Measurements from ENCODE around the gene ARHGEF4.

ARHGEF4 gene

GRCh38 chr2:130841741-130842365 lies 5.1 kb downstream of the ARHGEF4 start:
- Histone ChIP-seq H3K4ac (ENCODE audit: low read depth, low read length) (no peak overlapping the region), H3K27me3 (ENCODE audit: insufficient read depth, low read length) (peaks cover 13% of the 10 kb centered on the region), H2AK5ac (ENCODE audit: low read length) (no peak overlapping the region), H4K8ac (ENCODE audit: low read depth, low read length) (no peak overlapping the region), H3K27ac (ENCODE audit: low read depth, low read length) (no peak overlapping the region), H3K9me3 (ENCODE audit: insufficient read depth, low read depth, low read length) (peaks cover 5% of the 10 kb centered on the region), H3K9ac (ENCODE audit: low read length) (no peak overlapping the region), H3K4me2 (ENCODE audit: low read length) (no peak overlapping the region), H2BK5ac (ENCODE audit: low read depth, low read length, poor library complexity) (no peak overlapping the region), H2BK120ac (ENCODE audit: insufficient read depth, low read length, poor library complexity) (no peak overlapping the region), H2BK12ac (ENCODE audit: low read length) (no peak overlapping the region), H3K79me1 (ENCODE audit: low read length) (peaks cover 1% of the 10 kb centered on the region), H4K91ac (ENCODE audit: low read depth, low read length) (no peak overlapping the region), H2AFZ (ENCODE audit: insufficient read depth, low read length, poor library complexity) (no peak overlapping the region), H3K18ac (ENCODE audit: low read length) (no peak overlapping the region), H3K36me3 (ENCODE audit: control insufficient read depth in 1 of 2, insufficient read depth in 2 of 2, low read length in 2 of 2) (no peaks in the 10 kb centered on the region), H3K14ac (ENCODE audit: low read length) (no peak overlapping the region), H3K4me3 (ENCODE audit: low read depth, low read length) (no peak overlapping the region), H4K12ac (ENCODE audit: low read depth, low read length) (no peak overlapping the region), H3K79me2 (ENCODE audit: control insufficient read depth, insufficient read depth, low read length, poor library complexity) (peaks cover 1% of the 10 kb centered on the region), H3K4me1 (ENCODE audit: control insufficient read depth in 1 of 2, insufficient read depth in 2 of 2, low read length in 2 of 2) (peaks cover 4 to 6% of the 10 kb centered on the region in 2 experiments), H3K23ac (ENCODE audit: low read length) (no peak overlapping the region)
- no CpG with 5 or more reads among the region's 6 CpGs for WGBS (ENCODE audit: extremely low coverage, insufficient coverage, insufficient read length)
- no peak for DNase-seq

- Histone ChIP-seq H3K14ac (ENCODE audit: low read length) (no peak overlapping the region), H2BK12ac (ENCODE audit: low read length) (no peak overlapping the region), H3K36me3 (ENCODE audit: control insufficient read depth in 1 of 2, insufficient read depth in 2 of 2, low read length in 2 of 2) (no peaks in the 10 kb centered on the region), H3K9ac (ENCODE audit: low read length) (no peak overlapping the region), H2AFZ (ENCODE audit: insufficient read depth, low read length, poor library complexity) (no peak overlapping the region), H3K27ac (ENCODE audit: low read depth, low read length) (no peak overlapping the region), H2BK5ac (ENCODE audit: low read depth, low read length, poor library complexity) (no peak overlapping the region), H3K4me1 (ENCODE audit: control insufficient read depth in 1 of 2, insufficient read depth in 2 of 2, low read length in 2 of 2) (no peaks in the 10 kb centered on the region), H4K91ac (ENCODE audit: low read depth, low read length) (no peak overlapping the region), H3K79me2 (ENCODE audit: control insufficient read depth, insufficient read depth, low read length, poor library complexity) (no peaks in the 10 kb centered on the region), H3K79me1 (ENCODE audit: low read length) (no peaks in the 10 kb centered on the region), H3K4ac (ENCODE audit: low read depth, low read length) (no peak overlapping the region), H3K9me3 (ENCODE audit: insufficient read depth, low read depth, low read length) (peaks cover 4% of the 10 kb centered on the region), H2AK5ac (ENCODE audit: low read length) (no peak overlapping the region), H2BK120ac (ENCODE audit: insufficient read depth, low read length, poor library complexity) (no peak overlapping the region), H3K4me2 (ENCODE audit: low read length) (no peak overlapping the region), H3K4me3 (ENCODE audit: low read depth, low read length) (no peak overlapping the region), H4K8ac (ENCODE audit: low read depth, low read length) (no peak overlapping the region), H3K23ac (ENCODE audit: low read length) (no peak overlapping the region), H4K12ac (ENCODE audit: low read depth, low read length) (no peak overlapping the region), H3K18ac (ENCODE audit: low read length) (no peak overlapping the region), H3K27me3 (ENCODE audit: insufficient read depth, low read length) (peaks cover 4% of the 10 kb centered on the region)
- no CpG with 5 or more reads among the region's 8 CpGs for WGBS (ENCODE audit: extremely low coverage, insufficient coverage, insufficient read length)
- DNase-seq: no peak
These were observed 6.1 kb downstream of the ARHGEF4 start for GRCh38 chr2:130842770-130843169.

GRCh38 chr2:130843321-130843985 lies 6.7 kb downstream of the ARHGEF4 start:
- Histone ChIP-seq H3K4me1 (ENCODE audit: control insufficient read depth in 1 of 2, insufficient read depth in 2 of 2, low read length in 2 of 2) (no peaks in the 10 kb centered on the region), H4K91ac (ENCODE audit: low read depth, low read length) (no peak overlapping the region), H3K4me2 (ENCODE audit: low read length) (no peak overlapping the region), H2BK5ac (ENCODE audit: low read depth, low read length, poor library complexity) (no peak overlapping the region), H3K79me1 (ENCODE audit: low read length) (no peaks in the 10 kb centered on the region), H3K79me2 (ENCODE audit: control insufficient read depth, insufficient read depth, low read length, poor library complexity) (no peaks in the 10 kb centered on the region), H4K8ac (ENCODE audit: low read depth, low read length) (no peak overlapping the region), H3K9ac (ENCODE audit: low read length) (no peak overlapping the region), H3K18ac (ENCODE audit: low read length) (no peak overlapping the region), H2BK120ac (ENCODE audit: insufficient read depth, low read length, poor library complexity) (no peak overlapping the region), H3K23ac (ENCODE audit: low read length) (no peak overlapping the region), H3K27ac (ENCODE audit: low read depth, low read length) (no peak overlapping the region), H2AK5ac (ENCODE audit: low read length) (no peak overlapping the region), H3K9me3 (ENCODE audit: insufficient read depth, low read depth, low read length) (peaks cover 3% of the 10 kb centered on the region), H4K12ac (ENCODE audit: low read depth, low read length) (no peak overlapping the region), H3K14ac (ENCODE audit: low read length) (no peak overlapping the region), H3K4ac (ENCODE audit: low read depth, low read length) (no peak overlapping the region), H3K27me3 (ENCODE audit: insufficient read depth, low read length) (no peaks in the 10 kb centered on the region), H3K4me3 (ENCODE audit: low read depth, low read length) (no peak overlapping the region), H2AFZ (ENCODE audit: insufficient read depth, low read length, poor library complexity) (no peak overlapping the region), H2BK12ac (ENCODE audit: low read length) (no peak overlapping the region), H3K36me3 (ENCODE audit: control insufficient read depth in 1 of 2, insufficient read depth in 2 of 2, low read length in 2 of 2) (no peaks in the 10 kb centered on the region)
- WGBS (ENCODE audit: extremely low coverage, insufficient coverage, insufficient read length): no CpG with 5 or more reads among the region's 12 CpGs
- no peak for DNase-seq

- H3K9me3 ChIP-seq (ENCODE audit: insufficient read depth, low read depth, low read length): peaks cover 3% of the 10 kb centered on the region
- H3K23ac ChIP-seq (ENCODE audit: low read length): no peak overlapping the region
- H3K4me3 ChIP-seq (ENCODE audit: low read depth, low read length): no peak overlapping the region
- no peak overlapping the region for H4K12ac ChIP-seq (ENCODE audit: low read depth, low read length)
- no CpG with 5 or more reads among the region's 10 CpGs for WGBS (ENCODE audit: extremely low coverage, insufficient coverage, insufficient read length)
- no peak overlapping the region for H4K91ac ChIP-seq (ENCODE audit: low read depth, low read length)
- H3K4me2 ChIP-seq (ENCODE audit: low read length): no peak overlapping the region
- no peak overlapping the region for H3K4ac ChIP-seq (ENCODE audit: low read depth, low read length)
- no peaks in the 10 kb centered on the region for H3K79me2 ChIP-seq (ENCODE audit: control insufficient read depth, insufficient read depth, low read length, poor library complexity)
- H3K4me1 ChIP-seq (ENCODE audit: control insufficient read depth in 1 of 2, insufficient read depth in 2 of 2, low read length in 2 of 2): no peaks in the 10 kb centered on the region
- no peak overlapping the region for H3K18ac ChIP-seq (ENCODE audit: low read length)
- H3K14ac ChIP-seq (ENCODE audit: low read length): no peak overlapping the region
- no peak for DNase-seq
- H3K36me3 ChIP-seq (ENCODE audit: control insufficient read depth in 1 of 2, insufficient read depth in 2 of 2, low read length in 2 of 2): no peaks in the 10 kb centered on the region
- no peak overlapping the region for H2BK12ac ChIP-seq (ENCODE audit: low read length)
- H3K27ac ChIP-seq (ENCODE audit: low read depth, low read length): no peak overlapping the region
- H3K79me1 ChIP-seq (ENCODE audit: low read length): no peaks in the 10 kb centered on the region
- H2BK5ac ChIP-seq (ENCODE audit: low read depth, low read length, poor library complexity): no peak overlapping the region
- no peaks in the 10 kb centered on the region for H3K27me3 ChIP-seq (ENCODE audit: insufficient read depth, low read length)
- H2BK120ac ChIP-seq (ENCODE audit: insufficient read depth, low read length, poor library complexity): no peak overlapping the region
- H4K8ac ChIP-seq (ENCODE audit: low read depth, low read length): no peak overlapping the region
- no peak overlapping the region for H3K9ac ChIP-seq (ENCODE audit: low read length)
- H2AFZ ChIP-seq (ENCODE audit: insufficient read depth, low read length, poor library complexity): no peak overlapping the region
- no peak overlapping the region for H2AK5ac ChIP-seq (ENCODE audit: low read length)
These were observed 7.4 kb downstream of the ARHGEF4 start for GRCh38 chr2:130844161-130844560.
